ENCODE data around the gene LDLRAD3.

GRCh38 chr11:36139767-36140166 lies 195.9 kb downstream of the LDLRAD3 start:
- TF ChIP-seq ARNT (IDR thresholded peaks at IDR 0.05) (no peak), FOXM1 (IDR thresholded peaks at IDR 0.05; ENCODE audit: borderline replicate concordance) (no peak), SUZ12 (IDR thresholded peaks at IDR 0.05) (no peak), FOXK2 (IDR thresholded peaks at IDR 0.05) (no peak), HDGF (IDR thresholded peaks at IDR 0.05; ENCODE audit: borderline replicate concordance) (no peak), LEF1 (IDR thresholded peaks at IDR 0.05; ENCODE audit: borderline replicate concordance) (no peak), ZNF384 (IDR thresholded peaks at IDR 0.05) (no peak)
- TF ChIP-seq, protein P1, sequence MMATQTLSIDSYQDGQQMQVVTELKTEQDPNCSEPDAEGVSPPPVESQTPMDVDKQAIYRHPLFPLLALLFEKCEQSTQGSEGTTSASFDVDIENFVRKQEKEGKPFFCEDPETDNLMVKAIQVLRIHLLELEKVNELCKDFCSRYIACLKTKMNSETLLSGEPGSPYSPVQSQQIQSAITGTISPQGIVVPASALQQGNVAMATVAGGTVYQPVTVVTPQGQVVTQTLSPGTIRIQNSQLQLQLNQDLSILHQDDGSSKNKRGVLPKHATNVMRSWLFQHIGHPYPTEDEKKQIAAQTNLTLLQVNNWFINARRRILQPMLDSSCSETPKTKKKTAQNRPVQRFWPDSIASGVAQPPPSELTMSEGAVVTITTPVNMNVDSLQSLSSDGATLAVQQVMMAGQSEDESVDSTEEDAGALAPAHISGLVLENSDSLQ (IDR thresholded peaks at IDR 0.05), result no peak

All from HEK293T (cell line).